ENCODE data around the gene GSPT1.

DNA sequence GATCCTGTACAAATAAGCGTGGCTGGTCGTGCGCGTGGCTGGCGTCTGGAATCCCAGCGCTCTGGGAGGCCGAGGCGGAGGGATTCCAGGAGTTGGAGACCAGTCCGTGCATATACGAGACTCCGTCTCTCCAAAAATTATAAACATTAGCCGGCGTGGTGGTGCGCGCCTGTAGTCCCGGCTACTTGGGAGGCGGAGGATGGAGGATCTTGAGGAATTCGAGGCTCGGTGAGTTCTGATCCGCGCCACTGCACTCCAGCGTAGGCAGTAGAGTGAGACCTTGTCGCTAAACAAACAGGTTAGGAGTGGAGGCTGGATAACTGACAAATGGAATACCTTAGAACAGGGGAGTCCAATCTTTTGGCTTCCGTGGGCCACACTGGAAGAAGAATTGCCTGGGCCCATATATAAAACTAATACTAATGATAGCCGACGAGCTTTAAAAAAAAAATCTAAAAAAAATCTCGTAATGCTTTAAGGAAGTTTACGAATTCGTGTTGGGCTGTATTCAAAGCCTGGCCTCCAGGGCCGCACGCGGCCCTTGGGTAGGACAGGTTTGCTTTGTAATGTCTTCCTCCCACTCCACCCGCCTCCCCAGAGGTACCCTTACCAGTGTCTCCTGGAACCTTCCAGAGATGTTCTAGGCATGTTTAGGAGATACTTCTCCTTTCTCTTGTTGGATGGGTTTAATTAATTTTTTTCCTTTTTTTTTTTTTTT is 63.5 kb downstream of the GSPT1 start:
- no peak for TF ChIP-seq TCF7L2 (IDR thresholded peaks at IDR 0.05; ENCODE audit: low read depth, low read length)
- TF ChIP-seq, protein P1, sequence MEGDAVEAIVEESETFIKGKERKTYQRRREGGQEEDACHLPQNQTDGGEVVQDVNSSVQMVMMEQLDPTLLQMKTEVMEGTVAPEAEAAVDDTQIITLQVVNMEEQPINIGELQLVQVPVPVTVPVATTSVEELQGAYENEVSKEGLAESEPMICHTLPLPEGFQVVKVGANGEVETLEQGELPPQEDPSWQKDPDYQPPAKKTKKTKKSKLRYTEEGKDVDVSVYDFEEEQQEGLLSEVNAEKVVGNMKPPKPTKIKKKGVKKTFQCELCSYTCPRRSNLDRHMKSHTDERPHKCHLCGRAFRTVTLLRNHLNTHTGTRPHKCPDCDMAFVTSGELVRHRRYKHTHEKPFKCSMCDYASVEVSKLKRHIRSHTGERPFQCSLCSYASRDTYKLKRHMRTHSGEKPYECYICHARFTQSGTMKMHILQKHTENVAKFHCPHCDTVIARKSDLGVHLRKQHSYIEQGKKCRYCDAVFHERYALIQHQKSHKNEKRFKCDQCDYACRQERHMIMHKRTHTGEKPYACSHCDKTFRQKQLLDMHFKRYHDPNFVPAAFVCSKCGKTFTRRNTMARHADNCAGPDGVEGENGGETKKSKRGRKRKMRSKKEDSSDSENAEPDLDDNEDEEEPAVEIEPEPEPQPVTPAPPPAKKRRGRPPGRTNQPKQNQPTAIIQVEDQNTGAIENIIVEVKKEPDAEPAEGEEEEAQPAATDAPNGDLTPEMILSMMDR (IDR thresholded peaks at IDR 0.05) = no peak
- TF ChIP-seq, protein P2, sequence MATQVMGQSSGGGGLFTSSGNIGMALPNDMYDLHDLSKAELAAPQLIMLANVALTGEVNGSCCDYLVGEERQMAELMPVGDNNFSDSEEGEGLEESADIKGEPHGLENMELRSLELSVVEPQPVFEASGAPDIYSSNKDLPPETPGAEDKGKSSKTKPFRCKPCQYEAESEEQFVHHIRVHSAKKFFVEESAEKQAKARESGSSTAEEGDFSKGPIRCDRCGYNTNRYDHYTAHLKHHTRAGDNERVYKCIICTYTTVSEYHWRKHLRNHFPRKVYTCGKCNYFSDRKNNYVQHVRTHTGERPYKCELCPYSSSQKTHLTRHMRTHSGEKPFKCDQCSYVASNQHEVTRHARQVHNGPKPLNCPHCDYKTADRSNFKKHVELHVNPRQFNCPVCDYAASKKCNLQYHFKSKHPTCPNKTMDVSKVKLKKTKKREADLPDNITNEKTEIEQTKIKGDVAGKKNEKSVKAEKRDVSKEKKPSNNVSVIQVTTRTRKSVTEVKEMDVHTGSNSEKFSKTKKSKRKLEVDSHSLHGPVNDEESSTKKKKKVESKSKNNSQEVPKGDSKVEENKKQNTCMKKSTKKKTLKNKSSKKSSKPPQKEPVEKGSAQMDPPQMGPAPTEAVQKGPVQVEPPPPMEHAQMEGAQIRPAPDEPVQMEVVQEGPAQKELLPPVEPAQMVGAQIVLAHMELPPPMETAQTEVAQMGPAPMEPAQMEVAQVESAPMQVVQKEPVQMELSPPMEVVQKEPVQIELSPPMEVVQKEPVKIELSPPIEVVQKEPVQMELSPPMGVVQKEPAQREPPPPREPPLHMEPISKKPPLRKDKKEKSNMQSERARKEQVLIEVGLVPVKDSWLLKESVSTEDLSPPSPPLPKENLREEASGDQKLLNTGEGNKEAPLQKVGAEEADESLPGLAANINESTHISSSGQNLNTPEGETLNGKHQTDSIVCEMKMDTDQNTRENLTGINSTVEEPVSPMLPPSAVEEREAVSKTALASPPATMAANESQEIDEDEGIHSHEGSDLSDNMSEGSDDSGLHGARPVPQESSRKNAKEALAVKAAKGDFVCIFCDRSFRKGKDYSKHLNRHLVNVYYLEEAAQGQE (IDR thresholded peaks at IDR 0.05; ENCODE audit: insufficient read depth in 1 of 2, low read depth in 2 of 2, low read length in 1 of 2) = no peak
- TF ChIP-seq POLR2AphosphoS5 (IDR thresholded peaks at IDR 0.05; ENCODE audit: low read depth, low read length) = no peak
- TF ChIP-seq SIN3A (IDR thresholded peaks at IDR 0.05; ENCODE audit: borderline replicate concordance, insufficient read depth, low read depth, low read length) = 0 out of 2 replicates have a peak, but pooled peaks have one; percentile 66

Measured in Panc1 (cell line).